HG03280 (cell line): ENCODE results near the gene CDC42BPA.

Experiments used
- ATAC-seq: cut with Tn5 transposase; IDR thresholded peaks from one replicate; pipeline ENCODE4 v1.9.1; 2021; ENCODE audit warnings: mild to moderate bottlenecking, moderate library complexity; ENCODE audit not compliant: unreplicated experiment

Gene CDC42BPA

DNA sequence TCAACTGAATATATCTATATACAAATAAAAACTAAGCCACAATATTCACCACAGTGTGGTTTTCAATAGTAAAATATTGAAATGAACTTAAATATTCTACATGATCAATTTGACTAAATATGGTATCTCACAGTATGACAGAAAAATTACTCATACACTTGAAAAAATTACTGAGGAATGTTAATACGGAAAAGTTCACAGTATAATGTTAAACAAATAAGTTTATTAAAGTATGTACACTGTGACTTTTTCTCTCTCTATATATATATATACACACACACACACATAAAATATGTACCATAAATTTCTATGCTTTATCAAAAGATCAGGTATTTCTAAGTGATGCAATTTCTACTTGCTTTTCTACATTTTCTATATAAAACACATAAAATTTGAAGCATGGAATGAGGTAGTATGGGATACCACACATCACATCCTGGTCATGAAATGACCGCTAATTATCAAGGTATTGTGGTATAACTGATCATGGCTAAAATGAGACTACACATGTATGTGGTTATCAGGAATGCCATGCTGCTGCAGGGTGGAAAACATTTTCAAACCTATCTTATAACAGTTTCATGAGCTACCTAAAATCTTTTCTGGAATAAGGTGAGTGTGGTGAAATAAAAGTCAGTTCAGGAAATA lies 102.3 kb downstream of the CDC42BPA start:
- ATAC-seq: no peak

DNA sequence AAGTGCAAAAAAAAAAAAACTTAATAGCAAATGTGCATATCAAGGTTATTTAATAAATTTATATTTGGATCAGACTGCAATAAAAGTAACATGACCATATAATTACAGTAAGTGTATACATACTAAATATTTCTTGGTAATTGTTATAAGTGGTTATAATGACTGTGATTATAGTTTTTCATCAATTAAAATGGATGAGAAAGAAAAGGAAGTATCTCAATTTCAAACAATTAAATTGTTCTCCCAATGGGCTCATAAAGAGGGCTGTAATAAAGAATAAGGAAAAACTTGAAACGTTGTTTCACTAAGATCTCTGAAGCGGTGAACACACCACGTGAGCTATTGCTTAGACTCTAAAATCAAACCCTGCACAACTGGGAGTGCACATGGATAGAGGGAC lies 104.1 kb downstream of the CDC42BPA start:
- no peak for ATAC-seq

DNA sequence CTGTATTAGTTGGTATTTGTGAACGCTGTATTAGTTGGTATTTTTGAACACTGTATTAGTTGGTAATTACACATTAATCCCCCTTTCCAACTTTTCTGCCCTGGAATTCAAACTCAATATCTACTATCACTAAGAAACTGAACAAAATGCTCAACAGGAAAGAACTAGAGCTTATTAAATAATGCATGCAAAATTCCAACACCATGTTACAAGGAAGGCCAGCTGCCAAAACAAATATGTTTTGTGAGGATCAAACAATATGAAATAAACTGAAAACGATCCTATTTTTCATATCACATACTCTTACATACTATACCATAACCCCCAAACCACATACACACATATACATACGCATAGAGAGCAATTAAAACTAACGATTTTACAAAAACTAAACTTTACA lies 104.9 kb downstream of the CDC42BPA start:
- no peak for ATAC-seq

DNA sequence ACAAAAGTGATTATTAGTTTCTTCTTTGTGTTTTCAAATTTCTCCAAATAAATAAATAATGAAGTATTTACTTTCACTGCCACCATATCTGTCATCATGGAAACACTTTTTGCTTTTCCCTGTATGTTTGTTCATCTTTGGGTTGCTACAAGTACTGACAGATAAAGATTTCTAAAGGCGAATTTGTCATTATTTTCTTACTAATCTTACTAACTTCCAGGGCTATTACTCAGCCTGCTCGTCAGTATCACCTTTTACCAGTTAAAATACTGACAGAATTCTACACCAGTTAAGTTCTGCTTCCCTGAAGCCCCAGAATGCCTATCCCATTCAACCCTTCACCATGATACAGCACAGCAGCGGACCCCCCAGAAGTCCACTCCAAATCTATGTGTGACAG lies 106.1 kb downstream of the CDC42BPA start:
- ATAC-seq: no peak

DNA sequence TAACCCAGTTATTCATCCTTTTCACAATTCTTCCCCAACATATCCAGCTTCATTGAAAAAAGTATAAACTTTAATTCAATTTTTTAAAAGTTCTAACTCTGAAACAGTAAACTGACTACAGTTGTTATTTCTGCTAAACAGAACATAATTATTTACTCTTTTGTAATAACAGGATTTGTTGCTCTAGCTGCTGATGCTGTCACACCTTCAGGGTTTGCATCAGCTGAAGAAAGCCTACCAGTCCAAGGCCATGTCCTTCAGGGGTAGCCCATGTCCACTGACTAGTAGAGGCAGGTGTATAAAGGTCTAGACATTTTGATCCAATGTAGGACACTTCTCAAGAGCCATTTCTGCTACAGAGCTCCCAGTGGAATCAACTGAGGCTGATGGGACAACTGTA lies 107.7 kb downstream of the CDC42BPA start:
- ATAC-seq: no peak

DNA sequence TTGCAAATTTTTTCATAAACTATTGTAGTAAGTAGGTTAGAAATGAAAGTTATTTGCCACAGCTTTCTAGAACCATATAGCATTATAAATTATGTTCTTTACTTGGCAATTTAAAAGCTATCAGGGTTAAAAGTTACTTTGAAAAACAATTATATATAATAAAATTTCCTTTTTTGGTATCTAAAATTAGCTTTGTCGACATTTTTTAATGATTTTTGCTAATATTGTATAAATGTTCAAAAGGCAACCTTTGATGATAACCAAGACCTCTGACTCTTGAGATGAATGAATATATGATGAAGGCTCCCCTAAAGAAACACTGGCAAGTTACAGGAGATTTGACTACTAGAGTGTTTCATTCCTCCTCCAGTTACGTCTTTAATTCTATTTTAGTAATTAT lies 121.2 kb downstream of the CDC42BPA start:
- ATAC-seq: no peak

DNA sequence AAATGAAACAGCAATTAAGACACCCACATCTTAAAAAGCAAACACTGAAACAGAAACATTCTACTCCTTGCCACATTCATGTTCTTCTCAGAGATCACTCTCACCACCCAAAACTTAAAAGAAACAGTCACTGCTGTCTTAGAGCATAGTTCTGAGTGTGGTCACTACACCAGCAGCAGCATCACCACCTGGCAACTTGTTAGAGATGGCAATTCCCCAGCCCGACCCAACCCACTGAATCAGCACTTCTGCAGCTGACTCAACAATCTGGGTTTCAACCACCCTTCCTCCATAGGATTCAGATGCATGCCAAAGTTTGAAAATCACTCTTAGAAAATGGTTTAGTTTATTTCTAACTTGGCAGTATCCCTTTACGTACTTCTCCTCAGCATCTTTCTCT lies 126.1 kb downstream of the CDC42BPA start:
- ATAC-seq: peak; percentile 92

DNA sequence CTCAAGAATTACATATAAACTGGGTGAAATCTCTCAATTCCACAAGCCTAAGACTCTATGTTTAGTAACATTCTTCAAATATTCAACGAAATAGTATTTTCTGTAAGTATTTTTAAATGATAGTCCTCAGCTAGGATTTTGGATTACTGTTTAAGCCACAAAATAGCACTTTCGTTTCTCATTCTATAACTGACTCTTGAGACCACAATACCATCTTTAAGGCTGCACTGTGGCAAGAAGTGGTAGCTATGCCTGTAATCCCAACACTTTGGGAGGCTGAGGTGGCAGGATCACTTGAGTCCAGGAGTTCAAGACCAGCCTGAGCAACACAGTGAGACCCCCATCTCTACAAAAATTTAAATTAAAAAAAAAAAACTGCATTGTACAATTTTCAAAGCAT lies 126.7 kb downstream of the CDC42BPA start:
- no peak for ATAC-seq

DNA sequence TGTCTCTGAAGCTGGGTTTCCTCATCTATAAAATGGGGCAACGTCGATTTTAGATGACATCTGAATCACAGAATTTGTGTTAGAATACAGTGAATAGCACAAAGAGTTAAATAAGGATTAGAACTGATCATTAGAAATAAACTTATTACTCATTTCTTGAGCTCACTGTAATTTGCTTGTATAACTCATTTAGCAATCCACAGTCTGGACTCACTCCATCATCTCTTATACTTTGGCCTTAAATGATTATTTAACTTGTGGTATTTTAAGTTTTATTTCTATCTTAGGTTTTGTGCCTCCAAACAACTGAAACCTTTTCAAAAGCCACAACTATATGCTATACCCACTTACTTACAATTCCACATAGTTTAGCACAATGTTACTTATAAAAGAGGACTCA lies 128.0 kb downstream of the CDC42BPA start:
- ATAC-seq: no peak

DNA sequence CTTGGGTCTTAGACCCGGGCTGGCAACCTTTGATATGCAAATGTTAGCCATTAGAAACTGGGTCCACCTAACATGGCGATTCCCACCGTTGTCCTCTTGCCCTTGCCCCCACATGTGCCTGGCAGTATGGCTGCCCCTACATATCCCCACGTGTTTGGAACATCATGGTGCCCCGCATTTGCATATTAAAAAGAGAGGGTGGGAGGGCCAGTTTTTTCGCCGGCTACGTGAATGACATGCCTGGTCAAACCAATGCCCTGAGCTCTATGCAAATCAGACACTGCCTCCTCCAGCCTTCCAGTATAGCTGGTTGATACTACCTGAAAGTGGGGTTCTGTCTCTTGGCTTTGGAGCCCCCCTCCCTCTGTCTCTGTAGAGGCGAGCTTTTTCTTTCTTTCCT lies 133.0 kb downstream of the CDC42BPA start:
- ATAC-seq: no peak

DNA sequence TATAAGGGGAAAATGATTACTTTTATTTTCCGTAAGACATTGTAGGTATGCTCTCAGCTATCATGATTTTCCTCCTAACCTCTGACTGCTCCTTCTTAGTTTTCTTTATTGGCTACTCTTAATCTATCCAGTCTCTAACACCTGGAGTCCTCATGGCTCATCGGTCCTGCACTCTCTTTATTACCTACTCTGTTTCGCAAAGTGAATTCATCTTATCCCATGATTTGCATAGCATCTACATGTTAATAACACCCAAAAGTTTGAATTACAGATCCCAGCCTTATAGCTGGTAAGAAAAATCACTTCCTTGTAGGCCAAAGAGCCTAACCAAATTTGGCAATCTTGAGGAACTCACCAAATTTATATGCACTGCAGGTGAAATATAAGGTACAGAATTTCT lies 136.3 kb downstream of the CDC42BPA start:
- no peak for ATAC-seq

DNA sequence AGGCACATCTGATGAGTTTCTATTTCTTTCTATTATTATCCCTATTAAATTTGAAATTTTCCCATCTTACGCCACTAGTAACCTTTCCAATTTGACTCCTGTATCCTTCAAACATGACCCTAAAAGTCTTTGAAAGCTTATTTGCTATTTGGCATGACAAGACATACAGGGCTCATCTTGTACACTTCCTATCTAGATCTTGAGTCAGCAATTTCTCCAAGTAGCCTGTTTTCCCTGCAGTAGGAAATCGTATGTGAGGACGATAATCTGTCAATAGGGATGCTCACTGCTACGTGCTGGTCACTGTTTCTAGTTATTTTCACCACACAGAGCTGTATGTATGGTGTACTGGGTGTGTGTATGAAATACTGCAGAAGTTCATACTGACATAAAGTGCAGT lies 142.7 kb downstream of the CDC42BPA start:
- ATAC-seq: no peak

DNA sequence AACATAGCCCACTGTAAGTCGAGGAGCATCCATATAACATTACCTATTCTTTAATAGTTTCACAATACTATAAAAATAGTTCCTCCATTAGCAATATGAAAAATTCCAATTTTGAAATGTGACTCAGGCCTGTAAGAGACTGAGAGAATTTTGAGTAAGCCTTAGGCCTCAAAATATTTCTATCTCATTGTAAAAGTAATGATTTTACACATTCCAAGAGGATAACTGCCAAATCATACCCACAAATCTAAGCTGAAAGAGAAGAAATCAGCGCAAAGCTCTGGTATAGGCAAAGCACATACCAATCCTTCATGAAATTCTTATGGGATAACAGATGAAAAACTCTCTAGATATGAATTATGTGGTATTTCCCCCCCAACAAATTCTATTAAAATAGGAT lies 144.1 kb downstream of the CDC42BPA start:
- ATAC-seq: no peak

DNA sequence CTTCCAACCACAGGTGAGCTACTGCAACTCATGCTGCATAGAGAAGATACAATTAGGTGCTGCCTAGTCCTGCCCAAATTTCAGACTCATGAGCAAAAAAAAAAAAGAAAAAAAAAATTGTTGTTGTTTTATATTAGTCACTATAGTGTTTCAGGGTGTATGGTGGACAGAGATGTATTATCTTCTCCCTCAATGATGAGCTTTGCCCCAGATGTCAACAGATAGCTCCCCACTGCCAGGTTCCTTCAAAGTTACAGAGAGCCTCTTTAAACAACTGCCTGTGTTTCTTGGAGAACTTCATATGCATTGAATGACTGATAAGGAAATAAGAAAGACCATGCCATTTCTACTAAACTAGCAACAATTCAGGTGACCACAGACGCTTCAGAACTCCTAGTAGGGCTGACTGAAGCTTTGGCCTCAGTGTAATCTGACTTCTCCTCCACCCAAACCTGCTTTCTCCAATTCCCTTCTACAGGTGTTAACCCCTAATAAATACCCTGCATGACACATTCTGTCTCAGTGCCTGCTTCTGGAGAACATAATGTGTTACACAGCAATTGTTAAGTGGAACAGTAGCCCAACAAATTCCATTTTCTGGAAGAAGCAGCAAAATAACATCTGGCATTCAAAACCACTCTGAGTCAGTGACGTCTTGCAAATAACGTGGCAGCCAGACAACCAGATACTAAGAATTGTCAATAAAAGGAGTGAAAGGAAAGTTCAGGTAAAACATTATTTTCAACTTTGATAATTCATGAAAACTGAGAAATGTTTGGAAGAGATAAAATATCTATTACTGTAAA lies 147.7 kb downstream of the CDC42BPA start:
- ATAC-seq: no peak

DNA sequence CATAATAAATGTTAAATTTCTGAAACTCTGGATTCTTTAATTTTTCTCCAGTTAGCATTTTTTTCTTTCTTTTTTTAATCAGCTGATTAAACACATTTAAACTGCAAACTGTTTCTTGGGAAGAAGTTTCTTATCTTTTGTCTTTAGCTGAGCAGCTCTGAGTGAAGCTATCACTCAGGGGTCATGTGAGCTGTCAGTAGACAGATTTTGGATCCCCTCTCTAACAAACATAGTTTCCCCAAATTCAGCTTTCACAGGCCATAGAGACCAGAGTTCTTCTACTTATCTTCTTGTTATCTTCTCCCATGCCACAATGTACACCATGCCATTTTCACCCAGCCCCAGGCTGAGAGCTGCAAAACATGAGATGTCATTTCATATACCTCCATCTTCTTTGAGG lies 148.9 kb downstream of the CDC42BPA start:
- no peak for ATAC-seq

DNA sequence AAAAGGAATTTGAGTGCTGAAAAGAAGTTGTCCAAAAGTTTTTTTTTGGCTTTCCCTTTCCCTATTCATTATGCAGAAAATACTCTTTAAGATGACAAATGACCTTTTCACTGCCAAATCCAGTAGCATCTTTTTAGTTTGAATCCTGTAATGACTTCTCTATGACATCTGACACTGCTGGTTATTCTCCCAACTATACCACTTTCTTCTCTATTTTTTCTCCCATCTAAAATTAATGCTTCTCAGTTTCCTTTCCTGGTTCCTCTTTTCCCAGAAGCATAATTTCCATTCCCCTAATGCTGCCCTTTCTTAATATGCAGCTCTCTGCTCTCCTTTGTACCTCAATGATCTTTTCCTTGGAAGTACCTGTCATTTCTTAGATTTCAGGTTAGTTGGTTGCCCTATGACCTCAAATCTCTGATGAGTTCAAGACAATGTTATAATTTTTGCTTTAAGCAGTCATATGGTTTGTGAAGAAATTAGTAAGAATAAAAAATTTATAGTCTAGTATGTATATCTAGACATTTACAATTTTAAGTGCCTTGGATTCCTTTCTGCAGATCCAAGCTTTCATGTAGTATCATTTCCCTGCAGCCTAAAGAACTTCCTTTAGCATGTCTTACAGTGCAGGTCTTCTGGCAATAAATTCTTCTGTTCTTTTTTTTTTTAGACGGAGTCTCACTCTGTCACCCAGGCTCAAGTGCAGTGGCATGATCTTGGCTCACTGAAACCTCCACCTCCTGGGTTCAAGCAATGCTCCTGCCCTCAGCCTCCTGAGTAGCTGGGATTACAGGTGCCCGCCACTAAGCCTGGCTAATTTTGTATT lies 150.8 kb downstream of the CDC42BPA start:
- ATAC-seq: no peak

DNA sequence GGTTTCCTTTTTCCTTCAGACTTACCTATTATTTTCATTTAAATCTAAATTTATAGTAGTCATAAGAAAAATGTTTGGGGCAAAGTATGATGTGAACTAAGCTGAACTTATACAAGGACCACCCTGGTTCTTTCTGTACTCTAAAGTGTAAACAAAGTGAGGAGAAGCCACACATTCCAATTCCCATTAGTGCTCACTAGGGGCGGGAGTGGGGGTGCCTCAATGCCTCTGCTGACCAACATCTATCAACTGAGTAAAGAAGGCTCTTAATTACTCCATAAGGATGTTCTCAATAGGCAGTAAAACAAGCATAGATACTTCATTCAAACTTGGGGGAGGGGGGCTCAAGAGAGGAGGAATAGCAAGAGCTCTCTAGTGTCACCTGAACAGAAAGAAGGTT lies 151.7 kb downstream of the CDC42BPA start:
- ATAC-seq: no peak

DNA sequence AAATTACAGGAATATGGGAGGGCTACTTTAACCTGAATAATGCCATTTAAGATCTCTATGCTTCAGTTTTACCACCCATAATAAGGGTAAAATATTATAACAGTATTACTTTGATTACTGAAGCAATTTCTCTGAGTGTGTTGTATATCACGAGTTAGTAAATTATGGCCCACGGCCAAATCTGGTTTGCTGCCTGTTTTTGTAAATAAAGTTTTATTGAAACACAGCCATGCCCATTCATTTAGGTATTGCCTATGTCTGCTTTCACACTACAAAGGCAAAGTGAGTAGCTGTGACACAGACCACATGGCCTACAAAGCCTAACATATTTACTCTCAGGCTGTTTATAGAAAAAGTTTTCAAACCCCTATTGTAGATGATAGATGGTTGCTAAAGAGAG lies 156.8 kb downstream of the CDC42BPA start:
- ATAC-seq: no peak

DNA sequence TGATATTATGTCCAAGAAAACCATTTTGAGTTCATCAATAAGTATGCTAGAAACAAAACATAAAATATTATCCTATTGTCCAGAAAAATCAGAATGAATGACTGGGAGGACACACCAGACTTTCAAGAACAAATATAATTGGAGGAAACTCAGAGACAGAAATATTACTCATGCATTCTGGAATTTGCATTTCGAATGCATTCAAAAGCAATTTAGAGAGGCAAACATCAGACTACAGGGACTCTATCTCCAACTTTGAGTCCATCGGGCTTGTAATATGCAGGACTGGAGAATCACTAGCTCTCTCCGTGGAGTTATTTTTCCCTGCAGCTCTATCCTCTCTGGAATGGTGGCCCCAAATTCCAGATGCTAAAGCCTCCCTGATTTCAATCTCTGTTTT lies 161.8 kb downstream of the CDC42BPA start:
- no peak for ATAC-seq

DNA sequence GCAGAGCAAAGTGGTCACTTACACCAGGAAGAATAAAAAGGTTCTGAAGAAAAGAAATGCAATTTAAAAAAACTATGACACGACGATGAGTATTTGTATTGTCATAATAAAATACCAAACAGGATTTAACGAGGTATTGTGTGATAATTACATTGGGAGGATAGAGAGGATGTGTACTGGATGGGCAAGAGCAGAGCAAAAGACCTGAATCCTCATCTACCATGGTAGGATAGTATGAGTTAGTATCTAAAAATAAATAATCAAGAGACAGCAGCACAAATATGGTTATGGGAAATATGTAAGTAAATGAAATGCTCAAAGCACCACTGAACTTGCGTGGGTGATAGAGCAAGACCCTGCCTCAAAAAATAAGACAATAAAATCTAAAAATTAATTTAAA lies 162.6 kb downstream of the CDC42BPA start:
- no peak for ATAC-seq

DNA sequence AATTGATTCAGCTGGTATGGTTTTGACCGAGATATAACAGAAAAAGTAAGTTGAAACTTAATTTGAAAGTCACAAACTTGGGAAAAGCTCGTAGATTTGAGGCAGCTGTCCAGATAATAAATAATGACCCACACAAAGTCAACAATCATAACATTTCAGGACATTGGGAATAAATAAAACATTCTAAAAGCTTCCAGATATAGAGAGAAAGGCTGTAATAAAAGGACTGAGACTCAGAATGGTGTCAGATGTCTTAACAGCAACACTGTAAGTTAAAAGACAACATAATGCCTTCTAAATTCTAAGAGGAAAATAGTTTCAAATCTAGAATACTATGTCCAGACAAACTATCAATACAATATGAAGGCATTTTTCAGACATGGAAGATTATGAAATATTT lies 163.3 kb downstream of the CDC42BPA start:
- no peak for ATAC-seq

DNA sequence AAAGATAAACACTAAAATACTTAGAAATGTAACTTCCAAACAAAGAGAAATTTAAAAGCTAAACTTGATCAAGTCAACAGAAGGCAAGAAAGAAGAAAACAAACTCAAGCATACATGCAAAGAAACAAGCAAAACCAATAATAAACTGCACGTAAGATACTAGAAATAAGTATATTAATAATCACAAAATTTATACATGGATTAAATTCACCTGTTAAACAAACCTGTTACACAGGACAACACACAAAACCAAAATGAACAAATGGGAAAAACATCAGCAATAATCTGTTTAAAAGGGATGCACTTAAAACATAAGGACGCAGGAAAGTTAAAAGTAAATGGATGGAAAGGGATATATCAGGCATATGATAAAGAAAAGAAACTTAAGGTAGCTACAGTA lies 165.8 kb downstream of the CDC42BPA start:
- no peak for ATAC-seq
